DOHH2 (cell line): ENCODE data around the gene CEP63.

Experiments
- H3F3A ChIP-seq: fragments of 200-600 bp; sonication (generic), shearing (Covaris generic); 2 replicates; pipeline ENCODE4 v1.6.0; 2016; ENCODE audit warnings: antibody characterized with exemption, mild to moderate bottlenecking; ENCODE audit not compliant: control insufficient read depth, insufficient read depth
- H3K27ac ChIP-seq: fragments of 200-600 bp; sonication (generic); 2 replicates; pipeline ENCODE4 v1.5.1; 2014; ENCODE audit warnings: low read depth, mild to moderate bottlenecking, low read length, moderate library complexity
- H3K27me3 ChIP-seq: fragments of 200-600 bp; sonication (generic); 2 replicates; pipeline ENCODE4 v1.6.1; 2014; ENCODE audit warnings: mild to moderate bottlenecking, low read length, mixed read lengths; ENCODE audit not compliant: control insufficient read depth
- H3K36me3 ChIP-seq: fragments of 200-600 bp; sonication (generic); 2 replicates; pipeline ENCODE4 v1.6.1; 2014; ENCODE audit warnings: mild to moderate bottlenecking, low read length, moderate library complexity, mixed read lengths; ENCODE audit not compliant: control insufficient read depth
- H3K4me1 ChIP-seq: fragments of 200-600 bp; sonication (generic); 2 replicates; pipeline ENCODE4 v1.6.1; 2014; ENCODE audit warnings: mild to moderate bottlenecking, low read length, mixed read lengths; ENCODE audit not compliant: control insufficient read depth
- H3K4me2 ChIP-seq: fragments of 200-600 bp; sonication (generic); 2 replicates; pipeline ENCODE4 v1.6.0; 2014; ENCODE audit warnings: mild to moderate bottlenecking, low read length, moderate library complexity
- H3K4me3 ChIP-seq: fragments of 200-600 bp; sonication (generic); 2 replicates; pipeline ENCODE4 v1.5.1; 2014; ENCODE audit warnings: mild to moderate bottlenecking, low read length, mixed read lengths
- H3K79me2 ChIP-seq: fragments of 200-600 bp; sonication (generic); 2 replicates; pipeline ENCODE4 v1.6.1; 2014; ENCODE audit warnings: mild to moderate bottlenecking, low read length, mixed read lengths; ENCODE audit not compliant: control insufficient read depth
- H3K9me2 ChIP-seq: fragments of 200-600 bp; sonication (generic); replicated peaks from 2 replicates; pipeline ENCODE4 v1.6.1; 2014; ENCODE audit warnings: mild to moderate bottlenecking, low read length, mixed read lengths; ENCODE audit not compliant: control insufficient read depth
- H3K9me3 ChIP-seq: fragments of 200-600 bp; sonication (generic); 2 replicates; pipeline ENCODE4 v1.6.1; 2014; ENCODE audit warnings: antibody characterized with exemption, low read length, mixed read lengths; ENCODE audit not compliant: control insufficient read depth, insufficient read depth
- H4K20me1 ChIP-seq: fragments of 200-600 bp; sonication (generic); 2 replicates; pipeline ENCODE4 v1.6.0; 2014; ENCODE audit warnings: low read depth, mild to moderate bottlenecking, antibody characterized with exemption, low read length, moderate library complexity; ENCODE audit not compliant: control insufficient read depth, insufficient read depth
- EZH2phosphoT487 ChIP-seq: fragments of 200-600 bp; sonication (generic); IDR thresholded peaks from 2 replicates; pipeline ENCODE4 v1.6.1; 2017; ENCODE audit warnings: borderline replicate concordance, mild to moderate bottlenecking, antibody characterized with exemption, low read length, moderate library complexity, mixed read lengths
- TF ChIP-seq, protein P1 (sequence below): fragments of 200-600 bp; sonication (generic); IDR thresholded peaks from one replicate; pipeline ENCODE4 v1.5.1; 2014; ENCODE audit warnings: antibody characterized with exemption, mild to moderate bottlenecking, low read depth, low read length; ENCODE audit not compliant: poor library complexity, severe bottlenecking

The CEP63 gene

DNA sequence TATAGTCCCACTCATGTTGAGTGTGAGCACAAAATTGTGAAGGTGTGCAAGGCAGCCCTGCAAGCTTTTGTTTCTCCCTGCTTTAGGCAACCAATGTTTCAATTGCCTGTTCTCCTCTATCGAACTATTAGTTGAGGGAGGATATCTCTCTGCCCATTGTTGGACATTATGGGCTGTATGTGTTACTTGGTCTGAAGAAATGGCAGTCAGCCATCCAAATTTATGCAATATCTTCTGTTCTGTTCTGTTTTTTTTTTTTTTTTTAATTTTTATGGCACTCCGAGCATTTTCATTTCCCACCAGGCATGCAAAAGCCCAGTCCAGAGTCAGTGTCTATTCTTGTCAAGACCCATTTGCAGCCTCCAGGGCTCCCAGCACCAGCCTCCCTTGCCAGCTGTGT, 44.0 kb upstream of the CEP63 start:
- H4K20me1 ChIP-seq, result no peaks in the 10 kb centered on the region
- no peak overlapping the region for H3K27ac ChIP-seq
- H3K79me2 ChIP-seq, result no peaks in the 10 kb centered on the region
- no peaks in the 10 kb centered on the region for H3K36me3 ChIP-seq
- H3K4me1 ChIP-seq, result no peaks in the 10 kb centered on the region
- peaks cover 8% of the 10 kb centered on the region; the same call in 1 of the 2 replicates for H3K27me3 ChIP-seq
- TF ChIP-seq, protein P1, sequence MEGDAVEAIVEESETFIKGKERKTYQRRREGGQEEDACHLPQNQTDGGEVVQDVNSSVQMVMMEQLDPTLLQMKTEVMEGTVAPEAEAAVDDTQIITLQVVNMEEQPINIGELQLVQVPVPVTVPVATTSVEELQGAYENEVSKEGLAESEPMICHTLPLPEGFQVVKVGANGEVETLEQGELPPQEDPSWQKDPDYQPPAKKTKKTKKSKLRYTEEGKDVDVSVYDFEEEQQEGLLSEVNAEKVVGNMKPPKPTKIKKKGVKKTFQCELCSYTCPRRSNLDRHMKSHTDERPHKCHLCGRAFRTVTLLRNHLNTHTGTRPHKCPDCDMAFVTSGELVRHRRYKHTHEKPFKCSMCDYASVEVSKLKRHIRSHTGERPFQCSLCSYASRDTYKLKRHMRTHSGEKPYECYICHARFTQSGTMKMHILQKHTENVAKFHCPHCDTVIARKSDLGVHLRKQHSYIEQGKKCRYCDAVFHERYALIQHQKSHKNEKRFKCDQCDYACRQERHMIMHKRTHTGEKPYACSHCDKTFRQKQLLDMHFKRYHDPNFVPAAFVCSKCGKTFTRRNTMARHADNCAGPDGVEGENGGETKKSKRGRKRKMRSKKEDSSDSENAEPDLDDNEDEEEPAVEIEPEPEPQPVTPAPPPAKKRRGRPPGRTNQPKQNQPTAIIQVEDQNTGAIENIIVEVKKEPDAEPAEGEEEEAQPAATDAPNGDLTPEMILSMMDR, result no peak
- TF ChIP-seq EZH2phosphoT487, result no peak
- no peak overlapping the region for H3K4me2 ChIP-seq
- no peaks in the 10 kb centered on the region for H3K9me2 ChIP-seq
- H3K4me3 ChIP-seq, result no peak overlapping the region
- H3F3A ChIP-seq, result no peaks in the 10 kb centered on the region
- no peaks in the 10 kb centered on the region for H3K9me3 ChIP-seq

DNA sequence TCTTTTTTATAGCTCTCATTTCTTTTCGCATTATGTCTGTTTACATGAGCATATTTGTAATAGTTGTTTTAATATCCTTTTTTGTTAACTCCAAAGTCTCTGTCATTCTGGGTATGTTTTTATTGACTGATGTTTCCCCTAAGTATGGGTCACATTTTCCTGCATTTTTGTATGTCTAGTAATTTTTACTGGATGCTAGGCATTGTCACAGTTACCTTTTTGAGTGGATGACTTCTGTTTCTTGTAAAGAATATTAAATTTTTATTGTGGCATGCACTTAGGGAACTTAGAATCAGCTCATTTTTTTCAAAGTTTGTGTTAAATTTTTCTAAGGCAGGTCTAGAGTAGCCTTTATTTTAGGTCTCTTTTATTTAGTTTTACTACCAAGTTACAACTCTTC, 40.8 kb upstream of the CEP63 start:
- Histone ChIP-seq H3K79me2 (no peaks in the 10 kb centered on the region), H3F3A (no peaks in the 10 kb centered on the region), H3K9me2 (no peaks in the 10 kb centered on the region), H3K36me3 (no peaks in the 10 kb centered on the region), H3K4me2 (no peak overlapping the region), H3K27me3 (peaks cover 8% of the 10 kb centered on the region; the same call in 1 of the 2 replicates), H3K27ac (no peak overlapping the region), H3K9me3 (no peaks in the 10 kb centered on the region), H4K20me1 (no peaks in the 10 kb centered on the region), H3K4me3 (no peak overlapping the region), H3K4me1 (no peaks in the 10 kb centered on the region)
- TF ChIP-seq, protein P1, result no peak
- no peak for TF ChIP-seq EZH2phosphoT487

DNA sequence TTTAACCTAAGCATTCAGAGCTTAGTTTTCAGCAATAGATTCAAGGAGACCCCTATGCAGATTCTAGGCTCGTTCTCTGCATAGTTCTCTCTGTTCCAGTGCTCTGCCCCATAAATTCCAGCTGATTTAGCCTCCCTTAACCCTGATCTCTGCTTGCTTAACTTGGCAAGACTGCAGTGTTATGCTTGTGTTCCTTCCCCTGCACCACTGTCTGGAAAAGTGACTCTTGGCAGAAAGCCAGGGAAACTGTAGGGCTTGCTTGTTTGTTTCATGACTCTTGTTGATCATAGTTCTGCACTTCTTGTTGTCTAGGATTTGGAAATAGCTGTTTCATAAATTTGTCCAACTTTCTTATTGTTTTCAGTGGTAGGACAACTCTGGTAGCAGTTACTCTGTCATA, 40.2 kb upstream of the CEP63 start:
- Histone ChIP-seq H3K9me2 (no peaks in the 10 kb centered on the region), H3K79me2 (no peaks in the 10 kb centered on the region), H3K9me3 (no peaks in the 10 kb centered on the region), H3K36me3 (no peaks in the 10 kb centered on the region), H3K4me2 (no peak overlapping the region), H4K20me1 (no peaks in the 10 kb centered on the region), H3K27me3 (peaks cover 8% of the 10 kb centered on the region; the same call in 1 of the 2 replicates), H3K27ac (no peak overlapping the region), H3K4me3 (no peak overlapping the region), H3F3A (no peaks in the 10 kb centered on the region), H3K4me1 (no peaks in the 10 kb centered on the region)
- no peak for TF ChIP-seq EZH2phosphoT487
- TF ChIP-seq, protein P1, result no peak
